Fibroblast of peridontal ligament (primary cell): ENCODE data around the gene R3HDM2.
"Not testable (repeated sequence)": the region's sequence is repeated elsewhere in the genome, so short reads cannot be mapped to it uniquely, and the experiment has no call there.

ENCODE experiments used
- DNase-seq: peaks from one replicate; pipeline ENCODE4 v3.0.0-alpha.2; 2010; ENCODE audit errors: extremely low read depth

The R3HDM2 gene

DNA sequence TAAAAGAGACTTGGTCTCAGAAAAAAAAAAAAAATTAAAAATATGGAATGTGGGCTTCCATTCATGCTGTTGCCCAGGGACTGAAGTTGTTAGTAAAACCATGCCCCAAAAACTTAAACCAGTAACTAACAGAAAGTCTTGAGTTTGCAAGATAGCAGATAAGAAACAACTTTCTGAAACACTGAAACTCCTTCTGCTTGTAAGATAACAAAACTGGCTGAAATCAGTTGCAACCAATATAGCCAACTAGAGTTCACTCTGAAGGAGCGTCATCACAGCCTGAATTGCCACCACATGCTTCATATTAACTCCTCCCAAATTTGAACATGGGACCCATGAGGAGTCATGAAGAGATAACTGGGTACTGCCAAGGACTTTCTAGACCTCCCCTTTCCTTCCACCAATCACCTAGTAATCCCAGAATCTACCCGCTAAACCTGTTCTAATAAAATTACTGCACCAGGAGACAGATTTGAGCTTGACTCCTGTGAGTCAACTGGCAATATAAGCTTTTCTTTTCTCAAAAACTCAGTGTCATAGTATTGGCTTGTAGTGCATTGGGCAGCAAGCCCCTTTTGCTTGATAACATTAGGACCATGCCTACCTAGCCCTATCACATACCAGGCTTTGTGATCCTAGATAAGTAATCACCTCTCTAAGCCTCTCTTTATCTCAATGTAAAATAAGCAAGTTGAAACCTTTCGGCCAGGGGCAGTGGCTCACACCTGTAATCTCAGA is 53.6 kb downstream of the R3HDM2 start:
- peak; percentile 12 for DNase-seq

DNA sequence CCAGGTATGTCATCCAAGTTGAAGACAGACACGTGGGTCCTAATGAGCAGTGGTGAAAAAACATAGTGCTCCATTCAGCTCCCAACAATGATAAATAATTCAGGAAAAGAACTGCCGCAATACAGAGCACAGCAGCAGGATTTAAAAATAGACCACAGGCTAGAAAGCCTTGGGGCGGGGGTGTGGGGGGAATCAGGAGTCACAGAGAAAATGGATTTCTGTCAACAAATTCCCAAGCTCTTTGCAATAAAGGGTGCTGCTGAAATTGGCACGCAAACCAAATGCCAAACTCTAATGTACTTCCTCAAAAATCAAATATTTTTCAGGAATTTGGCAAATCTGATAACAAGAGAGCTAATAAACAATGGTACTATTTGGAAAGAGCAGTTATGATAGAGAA is 58.6 kb downstream of the R3HDM2 start:
- peak; percentile 19 for DNase-seq

DNA sequence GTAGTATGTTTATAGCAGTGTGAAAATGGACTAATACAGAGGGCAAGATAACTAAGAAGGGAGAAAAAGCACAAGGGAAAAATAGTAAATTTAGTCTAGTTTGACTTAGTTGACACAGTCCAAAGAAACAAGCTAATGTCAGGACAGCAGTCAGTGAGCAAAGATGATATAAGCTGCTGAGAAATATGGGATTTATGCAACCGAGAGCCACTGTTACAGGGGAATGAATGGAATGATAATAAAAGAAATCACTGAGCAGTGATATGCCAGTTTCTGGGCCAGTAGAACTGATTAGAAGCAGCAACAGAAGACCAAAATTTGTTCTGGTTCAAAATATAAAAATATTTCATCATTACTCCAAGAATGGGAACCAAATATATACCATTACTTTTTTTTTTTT is 60.1 kb downstream of the R3HDM2 start:
- peak; percentile 80 for DNase-seq

DNA sequence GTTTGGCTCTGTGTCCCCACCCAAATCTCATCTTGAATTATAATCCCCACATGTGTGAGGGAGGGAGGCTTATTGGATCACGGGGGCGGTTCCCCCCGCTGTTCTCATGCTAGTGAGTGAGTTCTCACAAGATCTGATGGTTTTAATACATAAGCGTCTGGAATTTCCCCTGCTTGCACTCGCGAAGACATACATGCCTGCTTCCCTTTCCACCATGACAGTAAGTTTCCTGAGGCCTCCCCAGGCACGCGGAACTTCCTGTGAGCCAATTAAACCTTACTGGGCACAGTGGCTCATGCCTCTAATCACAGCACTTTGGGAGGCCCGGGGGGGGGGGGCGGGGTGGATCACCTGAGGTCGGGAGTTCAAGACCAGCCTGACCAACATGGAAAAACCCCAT is 60.8 kb downstream of the R3HDM2 start:
- no peak for DNase-seq

DNA sequence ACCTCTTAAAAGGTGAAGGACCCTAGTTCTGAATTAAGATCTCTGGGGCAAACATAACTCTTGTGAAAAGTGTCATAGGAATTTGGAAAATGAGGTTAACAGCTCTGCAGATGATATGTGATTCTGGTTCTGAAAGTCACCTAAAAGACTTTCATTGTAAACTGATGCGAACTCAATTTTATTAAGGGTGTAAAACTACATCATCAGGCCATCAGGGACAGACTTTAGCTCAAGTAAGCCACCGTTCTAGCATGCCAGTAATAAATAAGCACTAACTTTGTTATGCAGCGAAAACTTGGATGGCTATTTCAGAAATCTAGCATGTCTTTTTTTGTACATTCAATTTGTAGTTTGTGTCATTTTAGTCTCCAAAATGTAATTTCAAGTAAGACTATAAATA is 61.6 kb downstream of the R3HDM2 start:
- DNase-seq, result no peak

DNA sequence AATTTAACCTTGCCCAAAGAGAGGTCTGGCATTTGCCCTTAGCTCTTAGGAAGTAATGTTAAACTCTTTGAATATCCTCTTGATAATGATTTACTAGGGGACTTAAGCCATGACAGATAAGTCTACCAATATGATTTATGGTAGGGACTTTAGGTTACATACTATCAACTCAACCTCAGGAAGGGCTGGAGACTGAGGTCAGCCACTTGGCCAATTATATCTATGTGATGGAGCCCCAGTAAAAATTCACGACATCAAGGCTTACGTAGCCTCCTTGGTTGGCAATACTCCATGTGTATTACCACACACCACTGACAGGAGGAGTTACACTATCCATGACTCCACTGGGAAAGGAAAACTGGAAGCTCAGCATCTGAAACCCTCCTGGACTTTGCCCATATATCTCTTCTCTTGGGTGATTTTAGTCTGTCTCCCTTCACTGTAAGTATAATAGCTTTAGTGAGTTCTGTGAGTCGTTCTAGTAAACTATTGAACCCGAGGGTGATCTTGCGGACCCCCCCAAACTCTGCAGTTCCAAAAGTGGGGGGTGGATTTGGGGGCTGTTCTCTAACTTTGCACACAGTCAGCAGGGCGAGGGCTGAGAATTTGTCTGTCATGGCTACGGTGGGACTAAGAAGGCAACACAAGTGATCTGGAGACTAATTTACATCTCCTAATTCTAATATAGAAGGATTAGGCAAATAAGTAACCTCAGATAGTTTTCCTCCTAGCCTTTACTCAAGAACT is 62.3 kb downstream of the R3HDM2 start:
- DNase-seq, result no peak

DNA sequence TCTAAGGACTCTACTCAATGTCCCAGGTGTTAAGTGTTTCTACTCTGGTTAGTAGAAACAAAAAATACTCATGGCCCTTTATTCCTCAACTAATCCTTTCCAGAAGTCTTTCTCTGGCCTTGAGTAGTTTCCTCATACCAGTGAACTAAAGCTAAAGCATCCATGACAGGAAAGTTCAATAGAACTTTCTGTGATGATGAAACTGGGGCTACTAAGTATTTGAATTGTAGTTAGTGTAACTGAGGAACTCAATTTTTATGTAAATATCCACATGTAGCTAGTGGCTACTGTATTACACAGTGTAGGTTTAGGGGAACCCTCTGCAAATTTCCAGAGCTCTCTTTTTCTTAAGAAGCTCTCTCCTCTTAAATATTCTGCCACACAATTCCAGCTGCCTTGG is 63.7 kb downstream of the R3HDM2 start:
- no peak for DNase-seq

DNA sequence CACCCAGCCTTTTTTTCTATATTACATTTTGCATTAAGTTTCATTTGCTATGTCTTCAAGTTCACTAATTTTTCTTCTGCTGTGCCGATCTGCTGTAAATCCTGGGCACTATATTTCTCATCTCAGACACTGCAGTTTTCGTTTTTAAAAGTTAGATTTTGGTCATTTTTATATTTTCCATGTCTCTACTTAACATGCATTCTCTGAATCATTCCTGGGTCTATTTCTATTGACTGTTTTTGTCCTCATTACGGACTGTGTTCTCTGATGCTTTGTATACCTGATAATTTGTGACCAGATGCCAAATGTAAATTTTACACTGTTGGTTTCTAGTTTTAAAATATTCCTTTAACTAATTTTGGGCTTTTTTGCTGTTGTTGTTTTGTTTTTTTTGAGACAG is 64.5 kb downstream of the R3HDM2 start:
- DNase-seq, result no peak

DNA sequence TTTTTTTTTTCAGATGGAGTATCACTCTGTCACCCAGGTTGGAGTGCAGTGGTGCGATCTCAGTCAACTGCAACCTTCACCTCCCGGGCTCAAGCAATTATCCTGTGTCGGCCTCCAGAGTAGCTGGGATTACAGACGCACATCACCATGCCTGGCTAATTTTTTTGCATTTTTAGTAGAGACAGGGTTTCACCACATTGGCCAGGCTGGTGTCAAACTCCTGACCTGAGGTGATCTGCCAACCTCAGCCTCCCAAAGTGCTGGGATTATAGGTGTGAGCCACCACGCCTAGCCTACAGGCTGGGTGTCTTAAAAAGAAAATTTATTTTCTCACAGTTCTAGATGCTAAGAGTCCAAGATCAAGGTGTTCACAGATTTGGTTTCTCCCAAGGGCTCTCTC is 66.7 kb downstream of the R3HDM2 start:
- not testable (repeated sequence) for DNase-seq

DNA sequence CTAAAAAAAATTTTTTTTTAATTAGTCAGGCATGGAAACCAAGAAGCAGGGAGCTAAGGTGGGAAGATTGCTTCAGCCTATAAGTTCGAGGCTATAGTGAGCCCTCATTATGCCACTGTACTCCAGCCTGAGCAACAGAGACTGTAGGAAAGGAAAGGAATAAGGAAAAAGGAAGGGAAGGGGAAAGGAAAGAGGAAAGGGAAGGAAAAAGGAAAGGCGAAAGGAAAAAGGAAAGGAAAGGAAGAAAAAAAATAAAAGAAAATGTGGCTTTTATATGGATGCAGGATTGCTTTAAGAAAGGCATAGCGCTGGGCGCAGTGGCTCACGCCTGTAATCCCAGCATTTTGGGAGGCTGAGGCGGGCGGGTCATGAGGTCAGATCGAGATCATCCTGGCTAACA is 70.4 kb downstream of the R3HDM2 start:
- no peak for DNase-seq

DNA sequence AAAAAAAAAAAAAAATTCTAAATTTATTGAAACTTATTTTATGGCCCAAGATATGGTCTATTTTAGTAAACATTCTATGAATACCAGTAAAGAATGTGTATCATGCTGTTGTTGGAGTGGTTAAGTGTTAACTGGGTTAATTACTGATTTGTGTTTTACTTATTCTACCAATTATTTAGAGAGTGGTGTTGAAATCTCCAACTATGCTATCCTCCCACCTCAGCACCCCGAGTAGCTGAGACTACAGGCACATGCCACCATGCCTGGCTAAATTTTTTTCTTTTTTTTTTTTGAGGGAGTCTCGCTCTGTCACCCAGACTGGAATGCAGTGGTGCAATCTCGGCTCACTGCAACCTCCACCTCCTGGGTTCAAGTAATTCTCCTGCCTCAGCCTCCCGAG is 72.2 kb downstream of the R3HDM2 start:
- no peak for DNase-seq

DNA sequence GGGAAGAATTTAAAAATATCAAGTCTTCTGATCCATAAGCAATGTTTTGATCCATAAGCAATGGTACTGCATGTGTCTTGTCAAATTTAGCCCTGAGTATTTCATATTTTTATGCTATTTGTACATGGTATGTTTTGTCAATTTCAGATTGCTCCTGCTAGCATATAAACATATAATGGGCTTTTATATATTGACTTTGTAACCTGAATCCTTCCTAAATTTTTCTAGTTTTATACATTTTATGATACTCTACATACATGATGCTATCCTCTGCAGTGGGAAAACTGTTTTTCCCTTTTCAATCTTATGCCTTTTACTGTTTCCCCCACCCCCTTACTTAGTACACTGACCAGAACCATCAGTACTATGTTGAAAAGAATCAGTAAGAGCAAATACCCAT is 75.1 kb downstream of the R3HDM2 start:
- DNase-seq, result no peak

DNA sequence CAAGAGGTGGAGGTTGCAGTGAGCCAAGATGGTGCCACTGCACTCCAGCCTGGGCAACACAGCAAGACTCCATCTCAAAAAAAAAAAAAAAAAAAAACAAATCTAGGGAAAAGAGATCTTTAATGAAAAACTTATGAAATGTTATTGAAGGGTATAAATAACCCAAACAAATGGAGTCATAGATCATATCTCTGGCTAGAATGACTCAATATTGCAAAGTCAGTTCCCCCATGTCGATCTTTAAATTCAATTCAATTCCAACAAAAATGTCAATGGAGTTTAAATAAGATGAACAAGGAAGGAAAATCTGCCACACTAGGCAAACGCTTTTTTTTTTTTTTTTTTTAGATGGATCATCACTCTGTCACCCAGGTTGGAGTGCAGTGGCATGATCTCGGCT is 78.7 kb downstream of the R3HDM2 start:
- DNase-seq, result no peak

DNA sequence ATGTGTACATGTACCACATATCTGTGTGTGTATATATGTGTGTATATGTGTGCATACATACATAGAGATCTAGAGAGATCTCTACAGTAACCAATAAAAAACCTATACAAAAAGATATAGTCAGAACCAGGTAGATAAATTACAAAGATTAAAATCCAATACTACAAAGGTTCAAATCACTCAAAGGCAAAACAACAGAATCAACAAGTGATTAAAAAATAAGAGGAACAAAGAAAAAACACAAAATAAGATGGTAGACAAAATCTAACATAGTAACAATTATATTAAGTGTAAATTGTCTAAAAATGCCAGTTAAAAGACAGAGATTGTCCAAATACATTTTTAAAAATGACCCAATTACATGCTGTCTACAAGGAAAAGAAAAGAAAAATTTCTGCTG is 83.6 kb downstream of the R3HDM2 start:
- DNase-seq, result no peak

DNA sequence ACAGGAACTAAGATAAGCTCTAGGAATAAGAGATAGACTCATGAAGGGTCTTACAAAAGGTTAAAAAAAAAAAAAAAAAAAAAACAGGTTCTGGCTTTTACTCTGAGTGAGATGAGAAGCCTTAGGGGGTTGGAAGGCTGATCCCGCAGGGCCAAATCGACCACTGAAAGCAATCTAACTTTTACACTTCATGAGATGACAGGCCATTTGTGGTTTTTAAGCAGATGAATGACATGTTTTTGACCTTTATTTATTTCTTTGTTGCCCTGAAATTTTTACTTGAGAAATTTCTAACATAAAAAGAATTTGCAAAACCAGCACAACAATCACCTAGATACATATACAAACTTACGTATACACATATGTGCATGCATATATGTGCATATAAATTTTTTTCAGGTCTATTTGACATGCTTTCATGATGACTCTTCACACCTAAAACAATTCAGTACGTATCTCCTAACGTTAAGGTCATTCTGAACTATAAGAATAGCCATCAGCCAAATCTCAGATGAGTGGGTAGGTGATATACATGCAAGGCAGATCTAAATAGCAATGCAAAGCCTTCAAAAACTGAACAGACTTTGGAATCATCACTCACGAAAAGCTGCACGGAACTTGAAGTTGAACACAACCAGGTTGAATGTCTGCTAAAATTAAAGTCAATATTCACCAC is 87.0 kb downstream of the R3HDM2 start:
- DNase-seq, result no peak

DNA sequence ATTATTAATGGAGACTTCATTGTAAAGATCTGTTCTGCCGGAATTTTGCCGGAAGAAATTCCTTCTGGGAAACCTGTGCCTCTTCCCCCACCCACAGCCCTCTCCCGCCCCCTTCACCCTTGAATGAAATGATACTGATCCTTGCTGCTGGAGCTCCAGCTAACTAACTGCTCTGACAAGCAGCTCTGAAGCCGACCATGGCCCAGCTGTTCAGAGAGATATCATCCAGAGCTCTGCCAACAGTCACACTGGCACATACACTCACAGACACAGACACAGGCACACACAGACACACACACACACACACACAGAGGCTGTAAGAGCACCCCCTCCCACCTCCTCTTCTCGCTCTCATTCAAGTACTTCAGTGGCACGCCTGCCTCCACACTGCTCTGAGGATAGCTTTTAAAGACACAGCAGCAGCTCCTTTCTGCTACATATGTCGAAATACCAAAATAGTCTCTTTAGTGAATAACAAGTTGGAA is 88.6 kb downstream of the R3HDM2 start:
- peak; percentile 53 for DNase-seq

DNA sequence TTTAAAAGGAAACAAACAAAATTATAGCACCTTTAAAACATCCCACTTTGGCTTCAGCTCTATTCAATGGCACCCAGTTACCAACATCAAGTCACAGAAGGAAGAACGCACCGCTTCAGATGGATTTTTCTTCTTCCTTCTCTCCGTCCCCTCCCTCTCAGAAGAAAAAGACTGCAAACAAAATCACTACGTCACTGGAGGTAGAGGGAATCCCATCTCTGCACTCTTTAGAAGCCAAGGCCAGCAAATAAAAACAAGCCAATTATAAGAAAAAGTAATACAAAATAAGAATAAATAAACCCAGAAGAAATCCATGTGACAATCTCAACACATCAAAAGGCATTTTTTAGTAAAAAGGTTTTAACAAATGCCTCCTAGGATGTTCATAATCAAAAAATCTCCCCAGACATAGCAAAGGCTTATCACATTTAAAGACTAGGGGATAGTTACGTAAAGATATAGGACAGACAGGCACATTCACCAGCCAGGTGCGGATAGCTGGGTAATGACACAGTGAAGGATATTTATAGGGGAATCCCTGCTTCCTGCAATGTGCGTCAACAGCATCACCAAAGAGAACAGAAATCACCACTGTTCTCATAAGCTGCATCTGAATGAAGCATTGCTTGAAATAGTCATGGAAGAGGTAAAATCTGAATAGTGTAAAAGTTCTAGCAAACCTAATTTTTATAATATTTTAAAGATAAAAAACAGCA is 89.4 kb downstream of the R3HDM2 start:
- peak; percentile 18 for DNase-seq

DNA sequence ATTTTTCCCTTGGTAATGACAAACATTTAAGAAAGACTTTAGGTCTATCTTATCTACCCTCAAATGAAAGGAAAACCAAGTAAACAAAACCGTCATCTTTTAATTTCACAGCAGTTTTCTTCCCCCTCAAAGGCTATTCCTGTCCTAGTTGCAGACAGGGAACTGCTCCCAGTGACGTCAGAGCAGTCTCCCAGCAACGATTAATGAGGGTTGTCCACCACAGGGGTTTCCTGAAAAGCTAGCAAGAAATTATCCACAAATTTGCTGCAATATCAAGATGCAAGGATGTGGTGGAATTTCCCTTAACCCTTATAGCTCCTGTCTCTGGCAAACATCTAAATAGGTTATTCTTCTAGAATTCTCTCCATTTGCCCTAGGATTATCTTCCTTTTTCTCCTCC is 90.7 kb downstream of the R3HDM2 start:
- peak; percentile 73 for DNase-seq

DNA sequence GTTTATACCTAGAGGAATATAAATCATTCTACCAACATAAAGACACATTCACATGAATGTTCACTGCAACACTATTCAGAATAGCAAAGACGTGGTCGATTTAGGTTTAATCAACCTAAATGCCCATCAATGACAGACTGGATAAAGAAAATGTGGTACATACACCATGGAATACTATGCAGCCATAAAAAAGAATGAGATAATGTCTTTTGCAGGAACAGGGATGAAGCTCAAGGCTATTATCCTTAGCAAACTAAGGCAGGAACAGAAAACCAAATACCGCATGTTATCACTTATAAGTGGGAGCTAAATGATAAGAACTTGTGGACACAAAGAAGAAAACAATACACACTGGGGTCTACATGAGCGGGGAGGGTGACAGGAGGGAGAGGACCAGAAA is 94.5 kb downstream of the R3HDM2 start:
- not testable (repeated sequence) for DNase-seq

DNA sequence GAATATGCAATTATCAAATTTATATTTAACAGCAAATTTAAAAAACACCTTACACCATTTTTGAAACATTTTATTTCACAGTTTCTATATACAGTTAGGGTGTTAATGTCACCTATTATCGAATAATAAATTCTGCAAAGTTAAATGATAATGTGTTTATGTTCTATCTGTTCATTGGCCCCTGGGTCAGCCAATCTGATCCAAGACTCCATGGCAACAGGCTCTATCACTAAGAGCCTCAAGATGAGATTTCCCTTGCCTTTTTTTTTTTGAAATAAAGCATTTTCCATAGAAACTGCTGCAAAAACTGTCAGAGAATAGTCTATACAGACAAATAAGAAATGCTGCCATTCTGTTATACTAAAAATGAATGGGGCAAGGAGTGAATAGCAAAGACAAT is 96.6 kb downstream of the R3HDM2 start:
- no peak for DNase-seq

DNA sequence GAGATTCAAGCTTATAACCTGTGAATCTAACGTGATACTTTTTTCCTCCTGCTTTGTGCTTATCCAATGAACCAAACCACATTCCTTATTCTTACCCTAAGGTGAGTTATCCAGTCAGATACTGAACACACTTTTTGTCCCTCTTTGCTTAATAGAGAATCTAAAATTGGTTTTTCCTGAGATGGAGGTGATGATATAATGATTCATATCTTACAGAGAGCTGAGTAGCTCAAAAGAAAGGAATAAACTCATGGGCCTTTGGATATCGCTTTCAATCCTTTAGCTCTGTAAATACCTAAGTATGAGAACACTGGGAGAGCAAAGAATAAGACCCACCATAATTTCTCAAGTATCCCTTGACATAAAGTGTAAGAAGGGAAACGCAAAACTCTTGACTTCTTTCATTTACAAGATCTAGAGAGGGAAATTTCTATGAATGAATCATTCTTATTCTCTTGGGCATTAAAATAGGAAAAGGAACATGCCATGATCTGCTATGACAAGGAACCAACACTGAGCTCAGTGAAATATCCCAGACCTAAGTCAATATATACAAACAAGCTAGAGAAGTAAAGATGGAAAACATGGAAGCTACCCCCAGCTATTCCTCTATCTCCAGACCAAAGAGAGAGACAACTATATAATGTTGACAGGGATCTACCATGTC is 98.1 kb downstream of the R3HDM2 start:
- peak; percentile 53 for DNase-seq

DNA sequence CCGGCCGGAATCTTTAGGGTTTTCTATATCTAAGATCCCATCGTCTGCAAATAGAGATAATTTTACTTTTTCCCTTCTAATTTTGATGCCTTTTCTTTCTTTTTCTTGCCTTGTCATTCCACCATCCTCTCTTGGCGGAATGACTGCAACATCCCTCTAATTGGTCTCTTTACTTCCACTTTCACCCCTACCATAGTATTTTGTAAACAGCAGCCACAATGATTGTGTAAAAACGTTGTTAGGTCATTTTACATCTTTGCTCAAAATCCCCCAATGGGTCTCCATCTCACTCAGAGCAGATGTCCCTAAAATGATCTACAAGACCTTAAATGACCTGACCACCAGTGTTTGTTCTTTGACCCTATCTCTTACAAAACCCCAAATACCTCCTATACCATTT is 99.9 kb downstream of the R3HDM2 start:
- no peak for DNase-seq
